GM18870 (cell line): ENCODE measurements around the gene JSRP1.

ENCODE experiments used
- ATAC-seq: cut with Tn5 transposase; IDR thresholded peaks from one replicate; pipeline ENCODE4 v1.9.1; 2021; ENCODE audit warnings: moderate library complexity; ENCODE audit not compliant: unreplicated experiment

Gene JSRP1, protein sequence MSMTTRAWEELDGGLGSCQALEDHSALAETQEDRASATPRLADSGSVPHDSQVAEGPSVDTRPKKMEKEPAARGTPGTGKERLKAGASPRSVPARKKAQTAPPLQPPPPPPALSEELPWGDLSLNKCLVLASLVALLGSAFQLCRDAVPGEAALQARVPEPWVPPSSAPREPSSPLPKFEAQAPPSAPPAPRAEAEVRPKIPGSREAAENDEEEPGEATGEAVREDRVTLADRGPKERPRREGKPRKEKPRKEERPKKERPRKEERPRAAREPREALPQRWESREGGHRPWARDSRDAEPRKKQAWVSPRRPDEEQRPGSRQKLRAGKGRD

GRCh38 chr19:2255982-2256685, at the start of gene JSRP1:
JSRP1 (minus strand) TSS chr19:2256417; CDS start chr19:2255314, 1,103 bp downstream.
- no peak for ATAC-seq

- ATAC-seq: no peak
These were observed 49.4 kb upstream of the JSRP1 start for GRCh38 chr19:2305452-2306280.

DNA sequence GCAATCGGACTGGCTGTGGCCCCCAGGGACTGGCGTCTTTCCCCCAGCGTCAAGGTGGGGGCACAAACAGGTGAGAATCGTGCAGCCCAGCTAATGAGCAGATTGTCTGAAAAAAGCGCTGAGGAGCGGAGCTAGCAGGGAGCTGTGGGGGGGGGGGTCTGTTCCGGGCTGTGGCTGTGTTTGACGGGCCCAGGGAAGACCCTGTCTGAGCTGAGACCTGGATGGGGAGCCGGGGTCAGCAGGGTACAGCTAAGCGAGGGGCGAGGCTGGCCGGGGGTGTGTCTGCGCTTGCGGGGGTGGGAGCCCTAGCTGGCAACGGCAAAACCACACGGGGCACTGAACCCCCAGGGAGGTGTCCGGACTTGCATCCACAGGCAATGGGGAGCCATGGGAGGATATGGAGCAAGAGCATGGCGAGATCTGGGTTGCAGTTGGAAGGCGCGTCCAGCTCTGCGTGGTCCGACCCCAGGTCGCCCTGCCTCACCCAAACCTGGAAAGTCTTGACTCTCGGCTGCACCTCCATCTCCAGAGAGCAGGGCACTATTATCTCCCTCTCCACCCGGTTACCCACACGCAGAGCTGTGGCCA, 47.1 kb upstream of the JSRP1 start:
- ATAC-seq: no peak

DNA sequence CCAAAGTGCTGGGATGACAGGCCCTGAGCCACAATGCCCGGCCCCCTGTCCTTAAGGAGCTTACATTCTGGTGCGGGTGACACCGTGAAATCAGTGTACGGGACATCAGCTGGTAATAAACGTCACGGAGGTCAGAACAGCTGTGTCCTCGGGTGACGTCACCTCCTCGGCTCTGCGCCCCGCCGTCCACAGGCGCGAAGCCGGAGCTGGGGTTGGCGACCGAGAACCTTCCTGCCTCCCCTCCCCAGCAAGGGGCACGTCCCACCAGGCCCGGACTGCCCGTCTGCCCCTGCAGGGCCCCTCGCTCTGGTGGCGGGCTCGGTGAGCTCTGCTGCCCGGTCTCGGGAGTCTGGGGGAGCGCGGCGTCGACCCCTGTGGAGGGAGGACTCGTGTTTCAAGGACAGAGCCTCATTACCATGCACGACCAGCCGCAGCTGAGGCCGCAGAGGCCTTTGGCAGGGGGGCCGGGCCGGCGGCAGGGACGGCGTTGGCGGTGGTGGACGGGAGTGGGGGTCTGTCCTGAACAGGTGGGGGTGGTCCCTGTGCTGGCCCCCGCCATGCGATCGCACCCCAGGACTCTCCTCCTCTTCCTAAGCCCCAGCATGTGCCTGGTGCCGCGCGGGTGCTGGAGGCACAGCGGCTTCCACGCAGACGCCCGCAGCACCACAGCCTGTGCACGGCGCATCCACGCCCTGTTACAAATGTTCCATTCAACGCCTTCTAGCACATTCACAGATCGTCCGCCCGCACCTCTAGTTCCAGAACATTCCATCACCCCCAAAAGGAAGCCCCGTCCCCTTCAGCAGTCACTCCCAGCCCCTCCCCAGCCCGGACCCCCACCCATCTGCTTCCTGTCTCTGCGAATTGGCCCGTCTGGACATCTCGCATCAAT, 46.3 kb upstream of the JSRP1 start:
- no peak for ATAC-seq

- no peak for ATAC-seq
These were observed 44.3 kb upstream of the JSRP1 start for GRCh38 chr19:2300533-2300932.

DNA sequence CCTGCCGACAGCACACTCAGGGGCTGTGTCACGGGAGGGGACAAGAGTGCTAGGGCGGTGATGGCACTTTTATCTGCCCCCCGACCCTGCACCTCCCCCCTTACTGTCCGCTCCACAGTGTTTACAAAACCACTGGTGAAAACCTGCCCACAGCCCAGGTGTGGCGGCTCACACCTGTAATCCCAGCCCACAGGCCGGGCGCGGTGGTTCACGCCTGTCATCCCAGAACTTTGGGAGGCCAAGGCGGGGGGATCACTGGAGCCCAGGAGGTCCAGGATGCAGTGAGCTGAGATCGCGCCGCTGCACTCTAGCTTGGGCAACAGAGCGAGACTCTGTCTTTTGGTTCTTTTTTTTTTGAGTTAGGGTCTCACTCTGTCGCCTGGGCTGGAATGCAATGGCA, 39.9 kb upstream of the JSRP1 start:
- no peak for ATAC-seq

DNA sequence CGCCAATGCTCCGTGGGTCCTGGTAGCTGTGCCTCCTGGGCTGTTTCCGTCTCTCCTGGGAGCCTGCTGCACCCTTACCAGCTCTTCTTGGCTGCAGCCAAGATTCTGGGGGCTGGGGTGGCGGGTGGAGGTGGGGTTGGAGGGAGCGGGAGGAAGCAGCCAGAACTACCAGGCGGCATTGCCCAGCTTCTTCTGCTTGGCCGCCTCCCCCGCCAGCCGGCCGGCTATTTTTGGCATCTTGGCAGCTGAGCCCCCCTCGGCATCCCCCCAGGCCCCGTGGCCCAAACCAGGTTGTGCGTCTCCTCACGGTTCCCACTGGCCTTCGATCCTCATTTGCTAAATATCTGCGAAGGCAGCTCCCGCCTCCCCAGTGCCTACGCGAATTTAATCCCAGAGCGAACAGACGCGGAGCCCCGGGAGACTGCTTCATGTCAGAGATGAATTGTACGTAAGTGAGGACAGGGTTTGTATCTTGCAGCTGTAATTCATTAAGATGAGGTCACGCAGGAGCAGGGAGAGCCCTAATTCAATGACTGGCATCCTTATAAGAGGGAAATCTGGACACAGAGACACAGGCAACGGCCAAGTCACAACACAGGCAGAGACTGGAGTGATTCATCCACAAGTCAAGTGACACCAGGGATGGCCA, 38.6 kb upstream of the JSRP1 start:
- no peak for ATAC-seq

DNA sequence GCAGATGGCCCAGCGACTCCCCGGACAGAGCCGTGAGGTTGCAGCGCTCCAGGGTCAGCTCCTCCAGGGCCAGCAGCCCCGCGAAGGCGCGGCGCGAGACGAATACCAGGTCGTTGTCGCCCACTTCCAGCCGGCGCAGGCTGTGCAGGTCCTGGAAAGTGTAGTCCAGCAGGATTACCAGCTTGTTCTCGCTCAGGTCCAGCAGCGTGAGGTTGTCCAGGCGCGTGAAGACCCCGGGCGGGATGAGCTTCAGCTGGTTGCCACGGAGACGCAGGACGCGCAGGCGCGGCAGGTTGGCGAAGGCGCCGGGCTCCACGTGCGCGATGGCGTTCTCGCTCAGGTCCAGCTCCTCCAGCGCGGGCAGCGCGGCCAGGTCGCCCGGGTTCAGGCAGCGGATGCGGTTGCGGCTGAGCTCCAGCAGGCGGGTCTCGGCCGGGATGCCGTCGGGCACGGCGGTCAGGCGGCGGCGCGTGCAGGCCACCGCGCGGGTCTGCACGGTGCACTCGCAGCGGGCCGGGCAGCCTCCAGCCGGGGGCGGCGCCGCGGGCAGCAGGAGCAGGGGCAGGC, 35.1 kb upstream of the JSRP1 start:
- ATAC-seq: no peak

DNA sequence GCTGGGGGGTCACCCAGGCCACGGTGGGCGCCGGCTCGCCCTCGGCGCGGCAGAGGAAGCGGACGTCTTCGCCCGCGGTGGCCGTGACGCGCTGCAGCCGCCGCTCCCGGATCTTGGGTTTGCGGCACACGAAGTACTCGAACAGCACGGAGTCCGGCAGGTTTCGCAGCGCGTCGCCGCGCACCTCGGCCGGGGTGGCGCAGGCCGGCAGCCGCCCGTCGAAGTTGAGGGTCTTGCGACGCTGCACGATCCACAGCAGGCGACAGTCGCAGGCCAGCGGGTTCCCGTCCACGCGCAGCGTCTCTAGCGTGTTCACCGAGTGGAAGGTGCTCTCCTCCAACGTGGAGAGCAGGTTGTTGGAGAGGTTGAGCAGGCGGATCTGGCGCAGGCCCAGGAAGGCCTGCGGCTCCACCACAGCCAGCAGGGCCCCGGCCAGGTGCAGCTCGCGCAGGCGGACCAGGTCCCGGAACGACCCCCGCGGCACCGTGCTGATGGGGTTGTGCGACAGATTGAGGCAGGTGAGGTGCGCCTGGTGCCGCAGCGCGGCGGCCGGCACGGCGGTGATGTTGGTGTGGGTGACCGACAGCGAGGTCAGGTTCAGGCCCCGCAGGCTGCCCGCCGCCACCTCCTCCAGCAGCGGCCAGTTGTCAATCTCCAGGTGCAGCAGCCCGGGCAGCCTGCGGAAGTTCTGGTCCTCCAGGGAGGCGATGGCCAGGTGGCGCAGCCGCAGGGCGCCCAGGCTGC, 34.4 kb upstream of the JSRP1 start:
- ATAC-seq: no peak

- ATAC-seq: no peak
These were observed 33.7 kb upstream of the JSRP1 start for GRCh38 chr19:2289714-2290435.

DNA sequence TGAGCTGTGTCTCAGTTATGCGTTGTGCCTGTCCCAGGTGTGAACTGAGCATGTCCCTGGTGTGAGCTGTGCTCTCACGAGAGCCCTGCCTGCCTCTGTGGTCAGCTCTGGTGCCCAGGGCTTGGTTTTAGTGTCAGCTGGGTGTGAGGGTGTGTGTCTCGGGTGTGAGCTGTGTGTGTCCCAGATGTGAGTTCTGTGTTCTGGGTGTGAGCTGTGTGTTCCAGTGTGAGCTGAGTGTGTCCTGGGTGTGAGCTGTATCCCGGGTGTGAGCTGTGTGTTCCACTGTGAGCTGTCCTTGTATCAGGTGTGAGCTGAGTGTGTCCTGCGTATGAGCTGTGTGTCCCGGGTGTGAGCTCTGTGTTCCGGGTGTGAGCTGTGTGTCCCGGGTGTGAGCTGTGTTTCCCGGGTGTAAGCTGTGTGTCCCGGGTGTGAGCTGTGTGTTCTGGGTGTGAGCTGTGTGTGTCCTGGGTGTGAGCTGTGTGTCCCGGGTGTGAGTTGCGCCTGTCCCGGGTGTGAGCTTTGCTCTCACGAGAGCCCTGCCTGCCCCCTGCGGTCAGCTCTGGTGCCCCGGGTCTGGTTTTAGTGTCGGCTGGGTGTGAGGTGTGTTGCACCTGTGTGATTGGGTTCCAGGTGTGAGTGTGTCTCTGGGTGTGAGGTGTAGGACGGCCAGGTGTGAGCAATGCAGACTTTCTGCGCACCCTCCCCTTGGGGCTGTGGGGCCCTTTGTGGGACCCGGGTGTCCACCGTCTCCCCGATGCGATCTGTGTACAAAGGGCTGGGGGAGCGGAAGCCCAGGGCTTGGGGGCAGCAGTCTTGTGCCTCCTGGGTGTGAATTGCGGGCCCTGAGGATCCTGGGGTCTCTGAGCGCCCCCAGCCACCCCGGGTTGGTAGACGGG, 32.8 kb upstream of the JSRP1 start:
- ATAC-seq: no peak

- no peak for ATAC-seq
These were observed 32.2 kb upstream of the JSRP1 start for GRCh38 chr19:2288338-2288817.

DNA sequence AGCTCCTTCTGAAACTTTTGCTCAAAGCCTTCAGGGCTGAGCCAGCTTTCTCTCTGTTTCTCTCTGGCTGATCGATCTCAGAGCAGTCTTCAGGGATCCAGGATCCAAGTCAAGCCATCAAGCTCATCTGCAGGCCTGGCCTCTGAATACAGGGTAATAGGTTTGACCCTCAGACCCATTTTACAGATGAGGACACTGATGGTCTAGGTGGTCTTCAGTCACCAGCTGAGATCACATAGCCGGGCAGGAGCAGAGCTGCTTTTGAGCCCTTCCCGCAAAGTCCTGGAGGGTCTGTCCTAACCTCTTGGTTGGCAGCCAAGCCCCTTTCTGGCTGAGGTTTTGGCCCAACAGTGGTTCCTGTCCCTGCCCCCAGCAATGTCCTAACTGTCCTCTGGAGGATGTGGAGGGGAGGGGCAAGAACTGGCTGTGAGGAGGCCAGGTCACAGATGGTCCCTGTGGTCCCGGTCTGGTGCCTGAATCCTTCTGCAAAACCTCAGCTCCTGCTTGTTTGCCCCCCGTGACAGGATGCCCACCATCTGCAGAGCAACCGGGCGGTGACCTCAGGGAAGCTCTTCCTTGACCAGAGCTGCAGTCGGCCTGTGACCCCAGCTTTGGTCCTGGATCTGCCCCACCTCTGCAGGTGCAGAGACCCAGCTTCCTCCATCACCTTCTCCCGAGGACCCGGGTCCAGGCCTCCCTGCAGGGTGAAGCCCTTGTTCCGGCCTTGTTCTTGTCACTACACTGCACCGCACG, 31.5 kb upstream of the JSRP1 start:
- no peak for ATAC-seq

DNA sequence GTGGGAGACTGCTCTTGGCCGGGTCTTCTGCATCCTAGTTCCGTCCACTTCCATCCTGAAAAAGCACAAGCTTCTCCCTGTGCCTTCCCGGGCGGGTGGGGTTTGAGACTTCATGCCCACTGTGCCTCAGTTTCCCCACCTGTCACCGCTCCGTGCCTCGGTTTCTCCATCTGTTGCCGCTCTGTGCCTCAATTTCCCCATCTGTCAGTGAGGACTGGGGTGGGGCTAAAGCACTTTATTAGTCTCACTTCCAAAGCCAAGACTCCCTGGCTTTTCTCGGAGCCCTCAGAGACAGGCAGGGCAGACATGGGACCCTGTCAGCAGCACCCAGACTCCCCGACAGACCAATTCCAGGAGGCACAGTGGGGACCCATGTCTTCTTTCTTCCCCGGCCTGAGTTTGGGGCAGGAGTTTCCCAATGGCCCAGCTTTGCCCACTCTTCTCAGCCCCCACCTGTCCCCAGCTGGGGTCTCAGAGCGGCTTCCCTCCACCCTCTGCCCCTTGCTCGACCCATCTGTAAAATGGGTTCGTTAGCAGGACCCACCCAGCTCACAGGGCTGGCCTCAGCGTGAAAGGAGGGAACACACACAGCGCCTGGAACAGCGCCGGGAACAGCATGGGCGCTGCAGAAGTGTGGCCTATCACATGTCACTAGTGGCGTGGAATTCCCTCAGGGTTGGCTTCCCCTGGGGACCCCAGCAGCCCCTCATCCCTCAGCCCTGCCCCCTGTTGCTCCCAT, 30.4 kb upstream of the JSRP1 start:
- no peak for ATAC-seq

- ATAC-seq: no peak
These were observed 27.8 kb upstream of the JSRP1 start for GRCh38 chr19:2283835-2284507.
